Skeletal muscle cell (primary cell): ENCODE results near the gene NAXD.
"Not testable (repeated sequence)": the region's sequence is repeated elsewhere in the genome, so short reads cannot be mapped to it uniquely, and the experiment has no call there.

ENCODE experiments used
- DNase-seq: peaks from one replicate; pipeline ENCODE4 v3.0.0-alpha.2; 2010; ENCODE audit warnings: low read depth
- H3K4me3 ChIP-seq: 2 replicates; pipeline ENCODE4 v1.5.1; 2011; ENCODE audit warnings: low read depth, mild to moderate bottlenecking, control low read depth, low read length, moderate library complexity

Gene NAXD

DNA sequence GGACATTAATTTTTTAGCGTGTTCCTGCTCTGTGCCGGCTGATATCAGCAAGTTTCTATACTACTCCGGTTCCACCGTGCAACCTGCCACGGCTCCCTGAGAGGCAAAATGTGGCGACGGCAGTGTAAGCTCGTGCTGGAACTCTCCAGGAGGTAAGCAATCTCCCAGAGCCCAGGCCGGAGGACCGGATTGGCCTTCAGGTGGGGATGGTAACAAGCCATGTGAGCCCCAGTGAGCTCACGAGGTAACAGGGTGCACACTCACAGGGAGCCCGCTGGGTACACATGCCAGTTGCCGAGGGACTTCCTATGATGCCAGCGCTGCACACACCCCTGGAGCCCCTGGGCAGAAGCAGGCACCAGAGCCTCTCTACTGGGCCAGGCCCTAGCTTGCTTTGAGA, 38.5 kb downstream of the NAXD start:
- H3K4me3 ChIP-seq = no peak overlapping the region
- no peak for DNase-seq

GRCh38 chr13:110657196-110657595, 41.9 kb downstream of the NAXD start:
- no peak for DNase-seq
- no peak overlapping the region for H3K4me3 ChIP-seq

DNA sequence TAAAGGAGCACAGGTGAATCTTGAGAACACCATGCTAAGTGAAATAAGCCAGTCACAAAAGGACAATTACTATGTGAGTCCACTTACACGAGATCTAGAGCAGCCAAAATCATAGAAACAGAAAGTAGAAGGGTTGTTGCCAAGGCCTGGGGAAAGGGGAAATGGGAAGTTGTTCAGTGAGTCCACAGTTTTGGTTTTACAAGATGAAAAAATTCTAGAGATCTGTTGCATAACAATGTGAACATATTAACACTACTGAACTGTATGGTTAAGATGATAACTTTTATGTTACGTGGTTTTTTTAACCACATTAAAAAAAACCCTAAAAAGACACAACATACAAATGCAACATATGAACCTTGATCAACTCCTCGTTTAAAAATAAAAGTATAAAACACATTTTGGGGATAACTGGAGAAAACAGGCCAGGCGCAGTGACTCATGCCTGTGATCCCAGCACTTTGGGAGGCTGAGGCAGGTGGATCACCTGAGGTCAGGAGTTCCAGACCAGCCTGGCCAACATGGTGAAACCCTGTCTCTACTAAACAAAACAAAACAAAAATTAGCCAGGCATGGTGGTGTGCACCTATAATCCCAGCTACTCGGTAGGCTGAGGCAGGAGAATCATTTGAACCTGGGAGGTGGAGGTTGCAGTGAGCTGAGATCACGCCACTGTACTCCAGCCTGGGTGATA, 43.0 kb downstream of the NAXD start:
- DNase-seq, H3K4me3 ChIP-seq: not testable (repeated sequence)

DNA sequence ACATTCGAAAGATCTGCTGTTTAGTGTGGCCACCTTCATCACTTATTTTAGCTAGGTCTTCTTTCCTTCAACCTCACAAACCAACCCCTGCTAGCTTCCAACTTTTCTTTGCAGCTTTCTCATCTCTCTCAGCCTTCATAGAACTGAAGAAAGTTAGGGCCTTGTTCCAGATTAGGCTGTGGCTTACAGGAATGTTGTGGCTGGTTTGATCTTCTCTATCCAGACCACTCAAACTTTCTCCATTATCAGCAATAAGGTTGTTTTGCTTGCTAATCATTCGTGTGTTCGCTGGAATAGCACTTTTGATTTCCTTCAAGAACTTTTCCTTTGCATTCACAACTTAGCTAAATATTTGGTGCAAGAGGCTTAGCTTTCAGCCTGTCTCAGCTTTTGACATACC, 45.9 kb downstream of the NAXD start:
- no peak for DNase-seq
- H3K4me3 ChIP-seq = no peak overlapping the region

DNA sequence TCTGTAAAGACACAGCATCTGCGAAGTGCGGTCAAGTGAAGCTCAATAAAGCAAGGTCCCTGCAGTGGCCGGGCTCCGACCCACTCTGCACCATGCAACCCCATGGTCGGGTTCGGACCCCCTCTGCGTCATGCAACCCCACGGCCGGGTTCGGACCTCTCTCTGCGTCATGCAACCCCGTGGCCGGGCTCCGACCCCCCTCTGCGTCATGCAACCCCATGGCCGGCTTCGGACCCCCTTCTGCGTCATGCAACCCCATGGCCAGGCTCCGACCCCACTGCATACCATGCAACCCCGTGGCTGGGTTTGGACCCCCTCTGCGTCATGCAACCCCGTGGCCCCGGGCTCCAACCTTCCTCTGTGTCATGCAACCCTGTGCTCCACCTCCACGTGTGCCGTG, 46.7 kb downstream of the NAXD start:
- no peak for DNase-seq
- no peak overlapping the region for H3K4me3 ChIP-seq

DNA sequence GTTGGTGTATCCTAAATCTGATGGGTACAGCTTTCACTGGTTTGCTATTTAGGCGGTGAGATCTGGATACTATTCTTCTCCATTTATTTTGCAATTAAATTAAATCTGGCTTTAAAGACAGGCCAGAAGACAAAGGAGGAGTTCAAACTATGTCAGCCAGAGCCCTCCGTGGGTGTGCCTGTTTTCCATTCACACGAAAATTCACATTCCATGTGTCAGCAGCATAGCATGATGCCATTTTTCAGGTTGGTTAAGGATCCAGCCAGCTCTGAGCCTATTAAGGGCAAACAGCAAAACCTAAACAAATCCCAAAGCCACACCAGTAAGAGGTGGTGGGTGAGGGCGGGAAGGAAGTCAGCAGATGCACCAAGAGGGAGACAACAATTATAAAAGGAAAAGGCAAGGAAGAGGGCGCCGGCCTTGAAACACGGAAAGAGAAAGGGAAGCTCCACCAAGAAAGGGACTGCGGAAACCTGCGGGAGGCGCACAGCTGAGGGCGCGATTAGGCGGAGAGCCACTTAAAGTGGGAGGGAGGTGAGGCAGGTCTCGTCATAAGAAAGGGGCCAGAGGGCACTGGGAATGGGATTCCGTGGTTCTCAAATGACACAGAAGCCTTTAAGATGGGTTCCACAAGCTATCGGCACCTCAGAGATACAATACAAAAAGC, 47.6 kb downstream of the NAXD start:
- DNase-seq = no peak
- no peak overlapping the region for H3K4me3 ChIP-seq

DNA sequence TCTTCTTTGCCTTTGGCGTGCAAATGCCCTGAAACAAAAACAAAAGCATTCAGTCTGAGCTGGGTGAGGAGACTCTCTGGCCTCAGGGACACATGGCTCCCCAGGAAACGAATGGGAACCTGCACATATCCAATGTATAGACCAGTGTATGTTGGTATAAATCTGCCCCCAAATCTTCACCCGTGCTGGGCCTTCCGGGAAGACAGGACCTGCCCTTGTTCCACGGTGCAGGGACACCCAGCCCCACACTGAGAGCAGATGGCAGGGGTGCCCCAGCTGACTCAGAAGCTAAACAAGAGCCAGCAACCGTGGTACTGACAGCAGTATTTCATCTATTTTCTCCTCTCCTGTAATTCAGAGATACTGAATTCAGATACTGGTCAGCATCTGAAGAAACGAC, 48.1 kb downstream of the NAXD start:
- DNase-seq = no peak
- H3K4me3 ChIP-seq = no peak overlapping the region

DNA sequence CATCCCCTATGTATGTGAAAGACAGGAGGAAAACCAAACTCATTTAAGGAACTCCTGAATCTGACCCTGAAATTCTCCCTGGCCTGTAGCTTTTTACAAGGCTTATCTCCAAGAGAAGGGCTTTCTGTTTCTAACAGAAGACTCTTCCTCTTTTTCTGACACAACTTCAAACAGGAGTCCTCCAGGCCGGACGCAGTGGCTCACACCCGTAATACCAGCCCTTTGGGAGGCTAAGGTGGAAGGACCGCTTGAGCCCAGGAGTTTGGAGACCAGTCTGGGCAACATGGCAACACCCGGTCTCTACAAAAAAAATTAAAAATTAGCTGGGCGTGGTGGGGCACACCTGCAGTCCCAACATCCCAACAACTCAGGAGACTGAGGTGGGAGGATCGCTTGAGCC, 48.7 kb downstream of the NAXD start:
- no peak overlapping the region for H3K4me3 ChIP-seq
- DNase-seq = no peak

- DNase-seq = no peak
- H3K4me3 ChIP-seq = no peak overlapping the region
Measured at GRCh38 chr13:110664673-110665072, 49.3 kb downstream of the NAXD start.

GRCh38 chr13:110665491-110666254, 50.3 kb downstream of the NAXD start:
- no peak for DNase-seq
- no peak overlapping the region for H3K4me3 ChIP-seq

DNA sequence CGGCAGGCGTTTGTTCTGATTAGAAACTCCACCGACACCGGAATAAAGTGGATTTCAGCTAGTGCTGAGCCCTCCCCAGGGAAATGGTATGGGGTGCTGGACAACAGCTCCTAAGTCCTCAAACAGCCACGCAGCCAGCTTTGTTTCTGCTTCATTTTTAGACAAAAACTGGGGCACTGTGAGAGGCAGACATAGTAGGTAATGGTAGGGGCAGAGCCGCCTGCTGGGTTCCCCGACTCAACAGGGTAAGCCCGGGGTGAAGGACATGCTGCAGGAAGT, 50.8 kb downstream of the NAXD start:
- no peak overlapping the region for H3K4me3 ChIP-seq
- DNase-seq = no peak

GRCh38 chr13:110669036-110669435, 53.7 kb downstream of the NAXD start:
- H3K4me3 ChIP-seq = no peak overlapping the region
- DNase-seq = no peak

- not testable (repeated sequence) for H3K4me3 ChIP-seq, DNase-seq
Measured at GRCh38 chr13:110669814-110670213, 54.5 kb downstream of the NAXD start.

- H3K4me3 ChIP-seq = no peak overlapping the region
- no peak for DNase-seq
Measured at GRCh38 chr13:110676595-110677587, 61.5 kb downstream of the NAXD start.

GRCh38 chr13:110677731-110678545, 62.6 kb downstream of the NAXD start:
- no peak for DNase-seq
- no peak overlapping the region for H3K4me3 ChIP-seq

GRCh38 chr13:110680852-110681251, 65.5 kb downstream of the NAXD start:
- DNase-seq = no peak
- no peak overlapping the region for H3K4me3 ChIP-seq

DNA sequence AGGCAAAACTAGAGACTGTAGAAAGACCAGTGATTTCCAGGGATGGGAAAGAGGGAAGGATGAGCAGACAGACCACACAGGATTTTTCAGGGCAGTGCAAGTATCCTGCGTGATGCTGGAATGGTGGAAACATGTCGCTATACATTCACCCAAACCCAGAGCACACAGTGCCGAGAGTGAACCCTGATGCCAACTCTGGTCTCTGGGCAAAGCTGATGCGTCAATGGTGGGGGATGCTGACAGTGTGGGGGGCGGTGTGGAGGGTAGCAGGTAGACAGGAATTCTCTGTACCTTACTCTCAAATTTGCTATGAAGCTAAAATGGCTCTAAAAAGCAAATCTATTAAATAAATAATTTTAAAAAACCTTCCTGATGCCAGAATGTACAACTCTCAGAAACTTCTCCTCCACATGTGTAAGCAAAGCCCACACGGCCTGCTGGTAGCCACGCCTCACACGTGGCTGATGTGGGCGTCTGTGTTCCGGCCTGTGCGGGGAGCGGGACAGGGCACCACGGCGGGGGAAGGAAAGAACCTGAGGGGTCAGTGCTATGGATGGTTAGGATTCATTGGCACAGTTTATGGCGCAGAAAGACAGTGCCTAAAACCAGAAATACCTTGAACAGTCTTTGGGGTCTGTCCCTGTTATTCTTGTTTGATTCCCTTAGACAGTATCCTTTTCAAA, 66.7 kb downstream of the NAXD start:
- H3K4me3 ChIP-seq = no peak overlapping the region
- no peak for DNase-seq

DNA sequence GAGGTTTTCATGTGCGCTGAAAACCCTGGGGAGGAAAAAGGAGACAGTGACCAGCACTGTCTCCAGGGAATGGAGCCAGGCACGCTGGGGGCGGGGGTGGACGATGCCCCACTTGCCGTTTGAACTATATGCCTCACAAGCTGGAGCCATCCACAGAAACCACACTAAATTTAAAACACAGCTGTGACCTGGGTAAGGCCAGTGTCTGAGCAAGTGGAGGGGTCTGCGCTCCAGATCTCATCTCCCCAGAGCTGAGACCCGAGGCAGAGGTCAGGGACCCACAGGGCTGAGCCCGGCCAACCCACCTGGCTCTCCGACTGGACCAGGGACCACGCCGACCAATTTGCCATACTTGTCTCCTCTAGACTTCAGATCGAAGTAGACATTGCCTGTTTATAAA, 67.4 kb downstream of the NAXD start:
- DNase-seq = no peak
- no peak overlapping the region for H3K4me3 ChIP-seq
